SH-SY5Y (cell line): ENCODE results near the gene CNN3.

Source experiments
- GATA2 ChIP-seq: IDR thresholded peaks from 2 replicates; pipeline ENCODE4 v1.6.1; 2011; ENCODE audit warnings: mild to moderate bottlenecking, low read depth, low read length
- GATA3 ChIP-seq: IDR thresholded peaks from 2 replicates; pipeline ENCODE4 v1.6.1; 2011; ENCODE audit warnings: low read depth, mild to moderate bottlenecking, low read length, moderate library complexity

- TF ChIP-seq GATA2 (no peak), GATA3 (no peak)
Measured at GRCh38 chr1:94903280-94904009, 23.5 kb downstream of the CNN3 start.
